Measurements from ENCODE around the gene CHD1.

Gene CHD1

GRCh38 chr5:98902733-98903132 lies 26.1 kb downstream of the CHD1 start:
- DNase-seq (ENCODE audit: low read depth), result peak; percentile 70

GRCh38 chr5:98899456-98899855 lies 29.4 kb downstream of the CHD1 start:
- no peak for DNase-seq (ENCODE audit: low read depth)

GRCh38 chr5:98898743-98899142 lies 30.1 kb downstream of the CHD1 start:
- no peak for DNase-seq (ENCODE audit: low read depth)

GRCh38 chr5:98891591-98891990 lies 37.2 kb downstream of the CHD1 start:
- no peak for DNase-seq (ENCODE audit: low read depth)

- peak; percentile 15 for DNase-seq (ENCODE audit: low read depth)
These were observed 48.2 kb downstream of the CHD1 start for GRCh38 chr5:98880598-98880997.

GRCh38 chr5:98880151-98880550 lies 48.7 kb downstream of the CHD1 start:
- DNase-seq (ENCODE audit: low read depth), result peak; percentile 76

- no peak for DNase-seq (ENCODE audit: low read depth)
These were observed 51.2 kb downstream of the CHD1 start for GRCh38 chr5:98877600-98877999.

GRCh38 chr5:98872674-98873073 lies 56.1 kb downstream of the CHD1 start:
- peak; percentile 79 for DNase-seq (ENCODE audit: low read depth)

GRCh38 chr5:98865690-98866089 lies 63.1 kb downstream of the CHD1 start:
- DNase-seq (ENCODE audit: low read depth), result no peak

GRCh38 chr5:98847054-98847453 lies 81.8 kb downstream of the CHD1 start:
- peak; percentile 8 for DNase-seq (ENCODE audit: low read depth)

GRCh38 chr5:98846520-98846919 lies 82.3 kb downstream of the CHD1 start:
- peak; percentile 5 for DNase-seq (ENCODE audit: low read depth)

GRCh38 chr5:98845878-98846277 lies 82.9 kb downstream of the CHD1 start:
- DNase-seq (ENCODE audit: low read depth), result no peak

- DNase-seq (ENCODE audit: low read depth), result no peak
These were observed 83.9 kb downstream of the CHD1 start for GRCh38 chr5:98844865-98845264.

- DNase-seq (ENCODE audit: low read depth), result no peak
These were observed 85.3 kb downstream of the CHD1 start for GRCh38 chr5:98843481-98843880.

GRCh38 chr5:98840946-98841345 lies 87.9 kb downstream of the CHD1 start:
- no peak for DNase-seq (ENCODE audit: low read depth)

GRCh38 chr5:98839469-98840383 lies 89.1 kb downstream of the CHD1 start:
- DNase-seq (ENCODE audit: low read depth), result peak; percentile 6

- no peak for DNase-seq (ENCODE audit: low read depth)
These were observed 92.6 kb downstream of the CHD1 start for GRCh38 chr5:98836175-98836574.

- no peak for DNase-seq (ENCODE audit: low read depth)
These were observed 101.1 kb downstream of the CHD1 start for GRCh38 chr5:98827588-98828284.

- peak; percentile 49 for DNase-seq (ENCODE audit: low read depth)
These were observed 101.6 kb downstream of the CHD1 start for GRCh38 chr5:98827161-98827560.

GRCh38 chr5:98825582-98826375 lies 103.0 kb downstream of the CHD1 start:
- DNase-seq (ENCODE audit: low read depth), result no peak

GRCh38 chr5:98816582-98817222 lies 112.1 kb downstream of the CHD1 start:
- no peak for DNase-seq (ENCODE audit: low read depth)

GRCh38 chr5:98813755-98814154 lies 115.1 kb downstream of the CHD1 start:
- no peak for DNase-seq (ENCODE audit: low read depth)
